ENCODE data around the gene MOSMO. TPM values are rescaled to one million over a fixed set of nuclear protein-coding genes. Genes with fewer than 3 reads are reported as not detected.

MOSMO gene
- total RNA-seq, 1 donor from 2014 or later: 33.9 TPM

GRCh38 chr16:21971856-21972255 is 36.1 kb upstream of the MOSMO start:
- intact Hi-C loops (cut with DNase I): no loop called here
- peaks cover 0 to 93% of the 10 kb centered on the region in 2 donors for H3K36me3 ChIP-seq

GRCh38 chr16:21973945-21974344 is 34.0 kb upstream of the MOSMO start:
- no peaks in the 10 kb centered on the region for H3K27me3 ChIP-seq
- H3K9me3 ChIP-seq: no peaks in the 10 kb centered on the region
- H3K4me1 ChIP-seq: no peaks in the 10 kb centered on the region
- no peak for DNase-seq (ENCODE audit: extremely low spot score in 2 of 2)
- TF ChIP-seq POLR2A (IDR thresholded peaks at IDR 0.05) (no peak), POLR2AphosphoS5 (IDR thresholded peaks at IDR 0.05; ENCODE audit: insufficient read depth in 1 of 2, low read depth in 1 of 2) (no peak)
- TF ChIP-seq, protein P1, sequence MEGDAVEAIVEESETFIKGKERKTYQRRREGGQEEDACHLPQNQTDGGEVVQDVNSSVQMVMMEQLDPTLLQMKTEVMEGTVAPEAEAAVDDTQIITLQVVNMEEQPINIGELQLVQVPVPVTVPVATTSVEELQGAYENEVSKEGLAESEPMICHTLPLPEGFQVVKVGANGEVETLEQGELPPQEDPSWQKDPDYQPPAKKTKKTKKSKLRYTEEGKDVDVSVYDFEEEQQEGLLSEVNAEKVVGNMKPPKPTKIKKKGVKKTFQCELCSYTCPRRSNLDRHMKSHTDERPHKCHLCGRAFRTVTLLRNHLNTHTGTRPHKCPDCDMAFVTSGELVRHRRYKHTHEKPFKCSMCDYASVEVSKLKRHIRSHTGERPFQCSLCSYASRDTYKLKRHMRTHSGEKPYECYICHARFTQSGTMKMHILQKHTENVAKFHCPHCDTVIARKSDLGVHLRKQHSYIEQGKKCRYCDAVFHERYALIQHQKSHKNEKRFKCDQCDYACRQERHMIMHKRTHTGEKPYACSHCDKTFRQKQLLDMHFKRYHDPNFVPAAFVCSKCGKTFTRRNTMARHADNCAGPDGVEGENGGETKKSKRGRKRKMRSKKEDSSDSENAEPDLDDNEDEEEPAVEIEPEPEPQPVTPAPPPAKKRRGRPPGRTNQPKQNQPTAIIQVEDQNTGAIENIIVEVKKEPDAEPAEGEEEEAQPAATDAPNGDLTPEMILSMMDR (IDR thresholded peaks at IDR 0.05): no peak
- intact Hi-C loops (cut with DNase I): no loop called here
- peaks cover 3 to 93% of the 10 kb centered on the region in 2 donors for H3K36me3 ChIP-seq
- H3K4me3 ChIP-seq: no peak overlapping the region
- H3K27ac ChIP-seq: no peak overlapping the region

More at GRCh38 chr16:21971856-21972255, 36.1 kb upstream of the MOSMO start:
- no peak overlapping the region for H3K27ac ChIP-seq
- no peak overlapping the region for H3K4me3 ChIP-seq
- H3K4me1 ChIP-seq: no peaks in the 10 kb centered on the region
- no peak for DNase-seq (ENCODE audit: extremely low spot score in 2 of 2)
- no peaks in the 10 kb centered on the region for H3K27me3 ChIP-seq
- TF ChIP-seq, protein P1 (IDR thresholded peaks at IDR 0.05): no peak
- TF ChIP-seq POLR2A (IDR thresholded peaks at IDR 0.05): no peak
- no peak for TF ChIP-seq POLR2AphosphoS5 (IDR thresholded peaks at IDR 0.05; ENCODE audit: insufficient read depth in 1 of 2, low read depth in 1 of 2)
- H3K9me3 ChIP-seq: no peaks in the 10 kb centered on the region

DNA sequence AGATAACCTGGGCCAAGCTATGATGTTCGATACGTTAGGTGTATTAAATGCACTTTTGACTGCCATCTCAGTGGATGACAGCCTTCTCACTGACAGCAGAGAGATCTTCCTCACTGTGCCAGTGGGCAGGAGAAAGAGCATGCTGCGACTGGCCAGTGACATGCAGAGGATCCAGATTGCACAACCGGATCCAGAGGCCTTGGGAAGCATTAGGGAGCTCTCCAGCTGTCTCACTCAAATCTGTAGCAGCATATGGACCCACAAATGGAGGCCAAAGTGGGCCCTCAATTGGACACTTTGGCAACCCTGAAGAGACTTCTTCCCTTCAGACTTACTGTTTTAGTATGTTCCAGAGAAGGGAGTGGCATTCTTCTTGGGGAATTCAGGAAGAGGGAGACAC is 27.9 kb upstream of the MOSMO start:
- Histone ChIP-seq H3K36me3 (peaks cover 13 to 93% of the 10 kb centered on the region in 2 donors), H3K4me3 (no peak overlapping the region), H3K27ac (no peak overlapping the region), H3K27me3 (no peaks in the 10 kb centered on the region), H3K9me3 (no peaks in the 10 kb centered on the region), H3K4me1 (no peaks in the 10 kb centered on the region)
- intact Hi-C loops (cut with DNase I): no loop called here
- TF ChIP-seq POLR2AphosphoS5 (IDR thresholded peaks at IDR 0.05; ENCODE audit: insufficient read depth in 1 of 2, low read depth in 1 of 2): no peak
- TF ChIP-seq, protein P1 (IDR thresholded peaks at IDR 0.05): no peak
- TF ChIP-seq POLR2A (IDR thresholded peaks at IDR 0.05): no peak
- DNase-seq (ENCODE audit: extremely low spot score in 2 of 2): no peak

DNA sequence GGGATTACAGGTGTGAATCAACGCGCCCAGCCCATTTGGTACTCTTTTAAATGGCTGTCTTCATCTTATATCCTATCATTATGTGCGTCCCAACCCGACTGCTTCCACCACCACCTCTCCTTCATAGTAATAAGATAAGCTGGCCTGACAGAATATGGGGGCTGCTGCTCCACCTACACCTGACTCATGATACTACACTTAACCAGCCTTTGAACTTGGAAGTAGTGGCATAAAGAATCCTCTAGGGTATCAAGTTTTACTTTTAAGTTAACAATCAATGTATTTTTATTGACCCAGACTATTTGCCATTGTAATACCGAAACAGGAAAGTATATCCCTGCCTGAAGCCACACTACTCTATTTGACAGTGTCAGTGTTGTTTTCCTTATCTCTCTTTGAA is 25.8 kb upstream of the MOSMO start:
- no peak overlapping the region for H3K4me3 ChIP-seq
- no peak for DNase-seq (ENCODE audit: extremely low spot score in 2 of 2)
- no peaks in the 10 kb centered on the region for H3K27me3 ChIP-seq
- intact Hi-C loops (cut with DNase I): no loop called here
- no peaks in the 10 kb centered on the region for H3K9me3 ChIP-seq
- H3K27ac ChIP-seq: no peak overlapping the region
- H3K36me3 ChIP-seq: peaks cover 13 to 74% of the 10 kb centered on the region in 2 donors
- H3K4me1 ChIP-seq: no peaks in the 10 kb centered on the region
- TF ChIP-seq POLR2A (IDR thresholded peaks at IDR 0.05): no peak
- TF ChIP-seq, protein P1 (IDR thresholded peaks at IDR 0.05): no peak
- no peak for TF ChIP-seq POLR2AphosphoS5 (IDR thresholded peaks at IDR 0.05; ENCODE audit: insufficient read depth in 1 of 2, low read depth in 1 of 2)

GRCh38 chr16:21984062-21984461 is 23.8 kb upstream of the MOSMO start:
- Histone ChIP-seq H3K27me3 (no peaks in the 10 kb centered on the region), H3K4me1 (peaks cover 3% of the 10 kb centered on the region), H3K9me3 (no peaks in the 10 kb centered on the region), H3K27ac (no peak overlapping the region), H3K36me3 (peaks cover 8 to 54% of the 10 kb centered on the region in 2 donors), H3K4me3 (no peak overlapping the region)
- no peak for DNase-seq (ENCODE audit: extremely low spot score in 2 of 2)
- intact Hi-C loops (cut with DNase I): no loop called here
- TF ChIP-seq, protein P1 (IDR thresholded peaks at IDR 0.05): no peak
- TF ChIP-seq POLR2A (IDR thresholded peaks at IDR 0.05) (no peak), POLR2AphosphoS5 (IDR thresholded peaks at IDR 0.05; ENCODE audit: insufficient read depth in 1 of 2, low read depth in 1 of 2) (no peak)

Measured in vagina (tissue), 2 donors.